ENCODE results near the gene NHERF2. TPM values are rescaled to one million over a fixed set of nuclear protein-coding genes. Genes with fewer than 3 reads are reported as not detected.

The NHERF2 gene
- total RNA-seq, 1 donor from 2014 or later = 1.8 TPM

GRCh38 chr16:2081201-2082084 lies 54.7 kb downstream of the NHERF2 start:
- Mint-ChIP-seq H3K4me1 (no peaks in the 10 kb centered on the region), H3K27ac (no peak overlapping the region), H3K36me3 (ENCODE audit: low read depth) (peaks cover 8% of the 10 kb centered on the region), H3K4me3 (no peak overlapping the region), H3K27me3 (no peaks in the 10 kb centered on the region), H3K9me3 (no peaks in the 10 kb centered on the region)
- intact Hi-C loops (cut with micrococcal nuclease) = no loop called here
- DNase-seq = no peak

- Mint-ChIP-seq H3K4me3 (no peak overlapping the region), H3K4me1 (no peaks in the 10 kb centered on the region), H3K9me3 (no peaks in the 10 kb centered on the region), H3K27me3 (no peaks in the 10 kb centered on the region), H3K27ac (no peak overlapping the region), H3K36me3 (ENCODE audit: low read depth) (peaks cover 8% of the 10 kb centered on the region)
- no peak for DNase-seq
- intact Hi-C loops (cut with micrococcal nuclease) = no loop called here
These were observed 55.7 kb downstream of the NHERF2 start for GRCh38 chr16:2082171-2082982.

DNA sequence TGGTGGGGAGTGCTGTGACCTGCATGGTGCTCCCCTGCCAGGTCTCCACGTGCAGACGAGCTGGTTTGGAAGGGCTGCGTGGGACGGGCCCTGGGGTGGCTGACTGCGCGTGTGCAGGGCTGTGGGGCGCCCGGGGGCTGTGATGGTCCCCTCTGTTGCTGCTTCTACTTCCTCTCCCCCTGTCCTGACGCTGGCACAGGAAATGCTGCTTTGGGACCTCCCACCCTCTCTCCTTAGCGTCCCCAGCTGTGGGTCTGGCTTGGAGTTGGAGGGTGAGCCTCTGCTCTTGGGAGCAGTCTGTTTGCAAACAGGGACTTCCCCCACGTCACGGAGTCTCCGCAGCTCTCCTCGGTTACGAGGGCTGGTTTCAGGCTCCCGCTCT lies 56.3 kb downstream of the NHERF2 start:
- no peak for DNase-seq
- Mint-ChIP-seq H3K9me3 (no peaks in the 10 kb centered on the region), H3K4me3 (no peak overlapping the region), H3K27ac (no peak overlapping the region), H3K27me3 (no peaks in the 10 kb centered on the region), H3K36me3 (ENCODE audit: low read depth) (peaks cover 8% of the 10 kb centered on the region), H3K4me1 (no peaks in the 10 kb centered on the region)
- intact Hi-C loops (cut with micrococcal nuclease) = no loop called here

- H3K4me3 Mint-ChIP-seq = no peak overlapping the region
- H3K27ac Mint-ChIP-seq = no peak overlapping the region
- DNase-seq = no peak
- H3K9me3 Mint-ChIP-seq = no peaks in the 10 kb centered on the region
- intact Hi-C loops (cut with micrococcal nuclease) = no loop called here
- H3K36me3 Mint-ChIP-seq (ENCODE audit: low read depth) = peaks cover 9% of the 10 kb centered on the region
- no peaks in the 10 kb centered on the region for H3K27me3 Mint-ChIP-seq
- no peaks in the 10 kb centered on the region for H3K4me1 Mint-ChIP-seq
These were observed 56.7 kb downstream of the NHERF2 start for GRCh38 chr16:2083409-2083808.

DNA sequence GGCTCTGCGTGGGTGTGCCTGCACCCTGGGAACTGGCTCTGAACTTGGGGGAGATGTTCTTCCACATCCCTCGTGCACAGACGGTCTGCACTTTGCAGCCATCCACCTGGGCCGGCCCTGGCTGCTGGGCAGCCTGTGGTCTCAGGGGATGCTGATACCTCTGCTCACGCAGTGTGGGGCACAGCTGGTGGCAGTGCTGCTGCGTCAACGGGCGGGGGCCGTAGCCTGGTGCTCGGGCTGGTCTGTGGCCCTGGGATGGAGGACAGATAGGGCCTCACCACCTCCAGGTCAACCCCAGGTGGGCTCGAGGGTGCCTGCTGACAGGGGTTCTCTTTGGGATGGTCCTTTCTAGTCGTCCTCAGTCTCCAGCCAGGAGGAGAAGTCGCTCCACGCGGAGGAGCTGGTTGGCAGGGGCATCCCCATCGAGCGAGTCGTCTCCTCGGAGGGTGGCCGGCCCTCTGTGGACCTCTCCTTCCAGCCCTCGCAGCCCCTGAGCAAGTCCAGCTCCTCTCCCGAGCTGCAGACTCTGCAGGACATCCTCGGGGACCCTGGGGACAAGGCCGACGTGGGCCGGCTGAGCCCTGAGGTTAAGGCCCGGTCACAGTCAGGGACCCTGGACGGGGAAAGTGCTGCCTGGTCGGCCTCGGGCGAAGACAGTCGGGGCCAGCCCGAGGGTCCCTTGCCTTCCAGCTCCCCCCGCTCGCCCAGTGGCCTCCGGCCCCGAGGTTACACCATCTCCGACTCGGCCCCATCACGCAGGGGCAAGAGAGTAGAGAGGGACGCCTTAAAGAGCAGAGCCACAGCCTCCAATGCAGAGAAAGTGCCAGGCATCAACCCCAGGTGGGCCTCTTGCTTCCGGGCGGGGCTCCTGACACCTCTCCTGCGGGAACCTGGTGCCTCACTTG lies 57.4 kb downstream of the NHERF2 start:
- H3K27me3 Mint-ChIP-seq = no peaks in the 10 kb centered on the region
- intact Hi-C loops (cut with micrococcal nuclease) = no loop called here
- DNase-seq = no peak
- H3K9me3 Mint-ChIP-seq = no peaks in the 10 kb centered on the region
- H3K36me3 Mint-ChIP-seq (ENCODE audit: low read depth) = peaks cover 15% of the 10 kb centered on the region
- no peaks in the 10 kb centered on the region for H3K4me1 Mint-ChIP-seq
- no peak overlapping the region for H3K4me3 Mint-ChIP-seq
- H3K27ac Mint-ChIP-seq = no peak overlapping the region

GRCh38 chr16:2084895-2085625 lies 58.4 kb downstream of the NHERF2 start:
- intact Hi-C loops (cut with micrococcal nuclease) = no loop called here
- no peaks in the 10 kb centered on the region for H3K9me3 Mint-ChIP-seq
- DNase-seq = no peak
- peaks cover 16% of the 10 kb centered on the region for H3K36me3 Mint-ChIP-seq (ENCODE audit: low read depth)
- no peaks in the 10 kb centered on the region for H3K27me3 Mint-ChIP-seq
- H3K27ac Mint-ChIP-seq = no peak overlapping the region
- H3K4me1 Mint-ChIP-seq = no peaks in the 10 kb centered on the region
- H3K4me3 Mint-ChIP-seq = no peak overlapping the region

DNA sequence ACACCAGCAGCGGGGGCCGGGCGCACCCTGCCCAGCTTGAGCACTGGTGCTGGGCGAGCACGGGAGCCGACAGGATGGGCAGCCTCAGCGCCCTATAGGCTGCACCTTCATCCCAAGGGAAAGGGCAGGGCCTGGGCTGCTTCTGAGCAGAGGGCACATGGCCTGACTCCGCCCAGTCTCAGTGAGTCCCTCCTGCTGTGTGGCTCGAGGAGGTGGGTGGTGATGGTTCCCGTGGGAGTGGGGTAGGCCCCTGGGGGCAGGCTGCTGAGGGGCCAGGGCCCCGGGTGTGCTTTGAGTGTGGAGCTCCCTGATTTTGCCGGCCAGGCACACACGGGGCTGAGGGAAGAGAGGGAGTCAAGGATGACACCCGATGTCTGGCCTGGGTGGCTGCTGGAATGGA lies 59.0 kb downstream of the NHERF2 start:
- Mint-ChIP-seq H3K4me3 (no peak overlapping the region), H3K36me3 (ENCODE audit: low read depth) (peaks cover 20% of the 10 kb centered on the region), H3K27me3 (no peaks in the 10 kb centered on the region), H3K9me3 (no peaks in the 10 kb centered on the region), H3K27ac (no peak overlapping the region), H3K4me1 (no peaks in the 10 kb centered on the region)
- no peak for DNase-seq
- intact Hi-C loops (cut with micrococcal nuclease) = no loop called here

DNA sequence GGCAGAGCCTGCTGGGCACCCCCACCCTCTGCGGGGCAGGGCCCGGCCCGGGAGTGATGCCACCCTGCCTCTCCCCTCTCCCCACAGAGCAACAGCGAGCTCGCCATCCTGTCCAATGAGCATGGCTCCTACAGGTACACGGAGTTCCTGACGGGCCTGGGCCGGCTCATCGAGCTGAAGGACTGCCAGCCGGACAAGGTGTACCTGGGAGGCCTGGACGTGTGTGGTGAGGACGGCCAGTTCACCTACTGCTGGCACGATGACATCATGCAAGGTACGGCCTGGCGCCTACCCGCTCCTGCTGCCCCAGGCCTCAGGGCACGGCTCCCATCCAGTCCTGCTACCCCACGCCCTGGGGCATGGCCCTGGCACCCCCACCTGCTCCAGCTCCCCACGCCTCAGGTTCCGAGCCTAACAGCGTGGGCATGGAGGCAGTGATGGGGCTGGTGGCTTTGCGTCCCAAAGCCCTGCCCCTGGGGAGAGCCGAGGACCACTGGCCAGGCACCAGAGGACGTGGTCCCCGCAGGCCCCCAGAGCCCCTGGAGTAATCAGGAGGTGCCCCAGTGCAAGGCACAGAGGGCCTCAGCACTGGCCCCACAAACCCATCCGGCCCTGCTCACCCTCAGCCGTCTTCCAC lies 59.5 kb downstream of the NHERF2 start:
- Mint-ChIP-seq H3K27ac (no peak overlapping the region), H3K36me3 (ENCODE audit: low read depth) (peaks cover 20% of the 10 kb centered on the region), H3K9me3 (no peaks in the 10 kb centered on the region), H3K27me3 (no peaks in the 10 kb centered on the region), H3K4me3 (no peak overlapping the region), H3K4me1 (no peaks in the 10 kb centered on the region)
- no peak for DNase-seq
- intact Hi-C loops (cut with micrococcal nuclease) = no loop called here

DNA sequence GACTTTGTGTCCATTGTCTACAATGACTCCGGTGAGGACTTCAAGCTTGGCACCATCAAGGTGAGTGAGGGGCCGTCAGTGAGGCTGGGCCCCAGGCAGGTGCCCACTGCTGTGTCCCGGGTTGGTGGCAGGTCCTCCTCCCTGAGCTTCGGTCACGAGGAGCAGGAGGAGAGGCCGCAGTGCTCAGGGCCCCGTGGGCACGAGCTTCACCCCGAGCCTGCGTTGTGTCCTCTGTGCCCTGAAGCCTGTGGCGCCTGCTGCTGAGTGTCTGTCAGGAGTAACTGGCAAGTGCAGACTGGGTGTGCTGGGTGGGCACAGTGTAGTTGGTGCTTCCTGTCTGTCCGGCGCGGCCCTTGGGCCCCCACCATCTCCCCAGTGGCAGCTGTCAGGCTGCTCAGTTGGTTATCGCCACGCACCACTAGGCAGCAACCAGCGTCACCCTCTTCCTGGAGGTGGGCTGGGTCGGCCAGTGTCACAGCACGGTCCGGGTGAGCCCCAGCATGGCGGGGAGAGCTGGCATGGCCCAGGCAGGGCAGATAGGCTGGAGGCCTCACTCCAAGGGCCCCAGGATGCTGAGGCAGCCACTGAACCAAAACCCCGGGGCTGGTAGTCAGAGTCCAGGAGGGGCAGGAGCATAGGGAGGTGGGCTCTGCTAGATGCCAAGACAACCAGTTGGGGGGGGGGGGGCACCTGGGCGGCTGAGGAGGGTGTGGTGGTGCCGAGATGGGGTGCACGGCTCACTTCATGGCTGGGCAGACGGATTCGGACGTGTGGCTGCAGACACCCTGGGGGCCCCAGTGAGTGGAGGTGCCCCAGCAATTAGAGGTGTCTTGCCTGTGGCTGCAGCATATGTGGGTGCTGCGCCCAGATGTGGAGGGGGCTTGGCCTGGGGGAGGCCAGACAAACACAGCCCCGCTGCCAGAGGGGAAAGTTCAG lies 60.4 kb downstream of the NHERF2 start:
- DNase-seq = no peak
- no peaks in the 10 kb centered on the region for H3K4me1 Mint-ChIP-seq
- H3K27me3 Mint-ChIP-seq = no peaks in the 10 kb centered on the region
- peaks cover 20% of the 10 kb centered on the region for H3K36me3 Mint-ChIP-seq (ENCODE audit: low read depth)
- intact Hi-C loops (cut with micrococcal nuclease) = no loop called here
- no peak overlapping the region for H3K27ac Mint-ChIP-seq
- H3K4me3 Mint-ChIP-seq = no peak overlapping the region
- no peaks in the 10 kb centered on the region for H3K9me3 Mint-ChIP-seq

- Mint-ChIP-seq H3K4me1 (no peaks in the 10 kb centered on the region), H3K27me3 (no peaks in the 10 kb centered on the region), H3K36me3 (ENCODE audit: low read depth) (peaks cover 15% of the 10 kb centered on the region), H3K27ac (no peak overlapping the region), H3K4me3 (no peak overlapping the region), H3K9me3 (no peaks in the 10 kb centered on the region)
- intact Hi-C loops (cut with micrococcal nuclease) = no loop called here
- DNase-seq = no peak
These were observed 61.3 kb downstream of the NHERF2 start for GRCh38 chr16:2087748-2088631.

Measured in activated CD4-positive, alpha-beta T cell treated with anti-CD3 and anti-CD28 coated beads, Interleukin-2, amount 10 ng/mL, durations not matched to agents 24 days and 14 days (primary cell).